Neural cell (in vitro differentiated cells): Measurements from ENCODE around the gene VWC2.

Experiments
- CTCF ChIP-seq: fragments of 450-650 bp; IDR thresholded peaks from 2 replicates; pipeline ENCODE4 v1.5.1; 2014; ENCODE audit warnings: antibody characterized with exemption, mild to moderate bottlenecking, moderate library complexity; ENCODE audit not compliant: poor library complexity, severe bottlenecking
- EP300 ChIP-seq: fragments of 450-650 bp; conservative IDR thresholded peaks from 2 replicates; pipeline ENCODE4 v1.6.1; 2014; ENCODE audit warnings: antibody characterized with exemption, mild to moderate bottlenecking, moderate library complexity; ENCODE audit not compliant: poor library complexity, severe bottlenecking
- EZH2 ChIP-seq: fragments of 200-600, 300-800 bp; shearing (Covaris generic), sonication (generic); IDR thresholded peaks from 2 replicates; pipeline ENCODE4 v1.6.1; 2014; ENCODE audit warnings: antibody characterized with exemption, low read length, borderline replicate concordance, mild to moderate bottlenecking; ENCODE audit not compliant: insufficient read depth, poor library complexity, severe bottlenecking
- MXI1 ChIP-seq: fragments of 450-650 bp; conservative IDR thresholded peaks from 2 replicates; pipeline ENCODE4 v1.6.1; 2014; ENCODE audit warnings: antibody characterized with exemption, mild to moderate bottlenecking; ENCODE audit not compliant: poor library complexity, severe bottlenecking
- POLR2AphosphoS5 ChIP-seq: IDR thresholded peaks from 2 replicates; pipeline ENCODE4 v1.6.1; 2012
- RAD21 ChIP-seq: fragments of 450-650 bp; conservative IDR thresholded peaks from 2 replicates; pipeline ENCODE4 v1.6.1; 2014; ENCODE audit warnings: antibody characterized with exemption, mild to moderate bottlenecking, moderate library complexity
- REST ChIP-seq: IDR thresholded peaks from 2 replicates; pipeline ENCODE4 v1.6.1; 2012; ENCODE audit warnings: borderline replicate concordance
- SMC3 ChIP-seq: fragments of 450-650 bp; conservative IDR thresholded peaks from 2 replicates; pipeline ENCODE4 v1.6.1; 2014; ENCODE audit warnings: antibody characterized with exemption, mild to moderate bottlenecking, moderate library complexity; ENCODE audit not compliant: poor library complexity

- no peak for TF ChIP-seq POLR2AphosphoS5
- TF ChIP-seq CTCF = no peak
- no peak for TF ChIP-seq MXI1
- no peak for TF ChIP-seq EP300
- no peak for TF ChIP-seq EZH2
- no peak for TF ChIP-seq REST
- TF ChIP-seq RAD21 = no peak
- no peak for TF ChIP-seq SMC3
Observed at GRCh38 chr7:49937608-49938007, 164.2 kb downstream of the VWC2 start.
